ENCODE data around the gene GRM4. TPM values are rescaled to one million over a fixed set of nuclear protein-coding genes. Genes with fewer than 3 reads are reported as not detected.

Gene GRM4
- total RNA-seq, 1 experiment from 2014 or later = 5.6 TPM

- Histone ChIP-seq H4K91ac (ENCODE audit: insufficient read length, low read depth, low read length) (no peak overlapping the region), H2BK5ac (ENCODE audit: insufficient read length, low read length) (no peak overlapping the region), H3K14ac (ENCODE audit: insufficient read depth, low read length) (no peak overlapping the region), H4K5ac (ENCODE audit: insufficient read length, low read depth, low read length) (no peak overlapping the region), H3K79me2 (ENCODE audit: insufficient read depth, low read length) (no peaks in the 10 kb centered on the region), H3K27me3 (ENCODE audit: insufficient read depth, low read length) (no peaks in the 10 kb centered on the region), H3K79me1 (ENCODE audit: insufficient read depth, low read depth, low read length, poor library complexity, severe bottlenecking) (no peaks in the 10 kb centered on the region), H3K4me1 (ENCODE audit: insufficient read depth, low read length) (no peaks in the 10 kb centered on the region), H3K9ac (ENCODE audit: extremely low read depth, insufficient read length, low read length) (no peak overlapping the region), H3K4ac (ENCODE audit: low read depth, low read length) (no peak overlapping the region), H4K20me1 (ENCODE audit: control insufficient read depth, insufficient read depth, insufficient read length) (no peaks in the 10 kb centered on the region), H3T11ph (ENCODE audit: low read length) (no peak overlapping the region), H2AFZ (ENCODE audit: low read length) (no peak overlapping the region), H3K9me3 (ENCODE audit: control insufficient read depth, low read depth, low read length) (no peaks in the 10 kb centered on the region), H2AK5ac (ENCODE audit: insufficient read length, low read length) (no peak overlapping the region), H3K27ac (ENCODE audit: insufficient read length, low read depth, low read length) (no peak overlapping the region), H3K56ac (ENCODE audit: insufficient read length, low read depth, low read length) (no peak overlapping the region), H3K4me2 (ENCODE audit: insufficient read depth, insufficient read length, low read length) (no peak overlapping the region), H2BK20ac (ENCODE audit: low read depth, low read length, poor library complexity, severe bottlenecking) (no peak overlapping the region), H3K23me2 (ENCODE audit: insufficient read length, low read depth, low read length, poor library complexity, severe bottlenecking) (no peaks in the 10 kb centered on the region), H2BK120ac (ENCODE audit: low read depth, low read length, poor library complexity, severe bottlenecking) (no peak overlapping the region), H2BK12ac (ENCODE audit: insufficient read length, low read depth, low read length) (no peak overlapping the region), H3K18ac (ENCODE audit: insufficient read length, low read depth, low read length) (no peak overlapping the region), H3K23ac (ENCODE audit: insufficient read length, low read depth, low read length) (no peak overlapping the region), H4K8ac (replicated peaks; ENCODE audit: insufficient read length, low read depth, low read length) (no peak overlapping the region), H2BK15ac (ENCODE audit: low read depth, low read length) (no peak overlapping the region)
- no peak for TF ChIP-seq CTCF (conservative IDR thresholded peaks at IDR 0.05)
- no peak overlapping the region for H3K4me3 Mint-ChIP-seq
- no peak for DNase-seq
- no peak overlapping the region for H3K27ac Mint-ChIP-seq
- H3K27me3 Mint-ChIP-seq (ENCODE audit: low read depth) = peaks cover 3% of the 10 kb centered on the region; the same call in 1 of the 2 replicates
- no CpG with 5 or more reads among the region's 5 CpGs for WGBS (ENCODE audit: extremely low coverage, insufficient read length, low lambda C conversion rate)
- H3K4me1 Mint-ChIP-seq = peaks cover 2 to 7% of the 10 kb centered on the region in 2 experiments; a peak in 2 of 4 replicates
- no peaks in the 10 kb centered on the region for H3K9me3 Mint-ChIP-seq
- no peaks in the 10 kb centered on the region for H3K36me3 Mint-ChIP-seq (ENCODE audit: insufficient read depth in 1 of 3, low read depth in 3 of 3)
Measured at GRCh38 chr6:34066218-34066571, 79.7 kb downstream of the GRM4 start.

Data from H9 (cell line).